IMR-90 (cell line): Measurements from ENCODE around the gene EHMT1. TPM values are rescaled to one million over a fixed set of nuclear protein-coding genes. Genes with fewer than 3 reads are reported as not detected.

ENCODE experiments used
- ATAC-seq: fragments of 200-7000 bp; cut with Tn5 transposase; 2 replicates; pipeline ENCODE4 v1.9.1; 2020; ENCODE audit warnings: low read depth, mild to moderate bottlenecking, moderate library complexity
- BruUV-seq: library from RNA; stranded (reverse); fragments of 400-500 nt; replicated peaks from 2 replicates; lab custom pipeline; 2021; lab: Mats Ljungman, UMichigan
- CTCF ChIA-PET: fragments of 300-600 bp; formaldehyde crosslinking; extraction: SDS; loops from one replicate; lab custom pipeline; 2021; ENCODE audit warnings: antibody characterized with exemption; lab: Yijun Ruan, JAX
- POLR2A ChIA-PET: fragments of 300-600 bp; sonication (Branson Sonifier 250); formaldehyde crosslinking; loops from one replicate; lab custom pipeline; 2022; ENCODE audit warnings: antibody characterized with exemption; ENCODE audit not compliant: unreplicated experiment; lab: Charles Lee
- DNase-seq: peaks from one replicate; pipeline ENCODE4 v3.0.0; 2013
- H2AFZ ChIP-seq: replicated peaks from 2 replicates; pipeline ENCODE3; 2013; ENCODE audit warnings: low read length, mild to moderate bottlenecking; ENCODE audit not compliant: poor library complexity
- H2AK5ac ChIP-seq: 2 replicates; pipeline ENCODE4 v1.6.1; 2013; ENCODE audit warnings: low read depth, low read length, inconsistent platforms
- H2AK9ac ChIP-seq: replicated peaks from 2 replicates; pipeline ENCODE3; 2013; ENCODE audit warnings: mild to moderate bottlenecking, low read depth, low read length, moderate library complexity; ENCODE audit not compliant: poor library complexity
- H2BK120ac ChIP-seq: 2 replicates; pipeline ENCODE4 v1.6.1; 2013; ENCODE audit warnings: low read depth, low read length, inconsistent platforms
- H2BK15ac ChIP-seq: 3 replicates; pipeline ENCODE4 v1.6.1; 2013; ENCODE audit warnings: low read depth, low read length, inconsistent platforms
- H2BK20ac ChIP-seq: 2 replicates; pipeline ENCODE4 v1.6.1; 2013; ENCODE audit warnings: low read depth, mild to moderate bottlenecking, inconsistent platforms, low read length, moderate library complexity
- H2BK5ac ChIP-seq: 2 replicates; pipeline ENCODE4 v1.6.1; 2013; ENCODE audit warnings: mild to moderate bottlenecking, low read depth, low read length, inconsistent platforms; ENCODE audit not compliant: poor library complexity, severe bottlenecking
- H3K14ac ChIP-seq: replicated peaks from 2 replicates; pipeline ENCODE4 v1.6.1; 2013; ENCODE audit warnings: low read depth, low read length, inconsistent platforms
- H3K18ac ChIP-seq: 2 replicates; pipeline ENCODE4 v1.6.1; 2013; ENCODE audit warnings: low read depth, low read length, control low read depth
- H3K23ac ChIP-seq: 2 replicates; pipeline ENCODE4 v1.6.1; 2013; ENCODE audit warnings: low read depth, low read length, inconsistent platforms
- H3K27ac ChIP-seq: 2 replicates; pipeline ENCODE4 v1.5.1; 2013; ENCODE audit warnings: mild to moderate bottlenecking, control low read depth, low read length; ENCODE audit not compliant: insufficient read depth
- H3K27me3 ChIP-seq: 2 replicates; pipeline ENCODE4 v1.6.1; 2013; ENCODE audit warnings: low read length; ENCODE audit not compliant: control insufficient read depth, insufficient read depth
- H3K36me3 ChIP-seq: 2 replicates; pipeline ENCODE4 v1.6.1; 2013; ENCODE audit warnings: low read length, mixed read lengths; ENCODE audit not compliant: control insufficient read depth, insufficient read depth
- H3K4ac ChIP-seq: 2 replicates; pipeline ENCODE4 v1.6.1; 2013; ENCODE audit warnings: low read depth, low read length, inconsistent platforms
- H3K4me1 ChIP-seq: 2 replicates; pipeline ENCODE4 v1.6.1; 2013; ENCODE audit warnings: low read length, mixed read lengths; ENCODE audit not compliant: control insufficient read depth, insufficient read depth
- H3K4me2 ChIP-seq: 2 replicates; pipeline ENCODE4 v1.6.1; 2013; ENCODE audit warnings: low read depth, mild to moderate bottlenecking, control low read depth, low read length, moderate library complexity
- H3K4me3 ChIP-seq: 2 replicates; pipeline ENCODE4 v1.5.1; 2013; ENCODE audit warnings: low read depth, mild to moderate bottlenecking, control low read depth, low read length, moderate library complexity; ENCODE audit not compliant: insufficient read depth
- H3K56ac ChIP-seq: 2 replicates; pipeline ENCODE4 v1.6.1; 2013; ENCODE audit warnings: low read length, inconsistent platforms; ENCODE audit not compliant: insufficient read depth; ENCODE audit errors: extremely low read depth
- H3K79me1 ChIP-seq, 2 experiments: 2 replicates each; pipeline ENCODE4 v1.6.1; 2013; ENCODE audit warnings: low read length in 2 of 2, inconsistent platforms in 1 of 2, low read depth in 1 of 2
- H3K9ac ChIP-seq: 2 replicates; pipeline ENCODE4 v1.6.1; 2013; ENCODE audit warnings: low read depth, low read length, control low read depth
- H3K9me1 ChIP-seq: 2 replicates; pipeline ENCODE4 v1.6.1; 2013; ENCODE audit warnings: low read length, inconsistent platforms; ENCODE audit not compliant: insufficient read depth
- H3K9me3 ChIP-seq: 2 replicates; pipeline ENCODE4 v1.6.1; 2013; ENCODE audit warnings: low read length; ENCODE audit not compliant: control insufficient read depth, insufficient read depth
- H4K20me1 ChIP-seq: 2 replicates; pipeline ENCODE4 v1.6.1; 2013; ENCODE audit warnings: low read length, inconsistent platforms; ENCODE audit not compliant: insufficient read depth
- H4K5ac ChIP-seq: 2 replicates; pipeline ENCODE4 v1.6.1; 2013; ENCODE audit warnings: mild to moderate bottlenecking, low read depth, low read length, control low read depth
- H4K8ac ChIP-seq, 2 experiments: 2 replicates each; pipeline ENCODE4 v1.6.1; 2013; ENCODE audit warnings: low read depth in 2 of 2, low read length in 2 of 2, control low read depth in 1 of 2, inconsistent platforms in 1 of 2
- H4K91ac ChIP-seq: 2 replicates; pipeline ENCODE4 v1.6.1; 2013; ENCODE audit warnings: low read depth, low read length, inconsistent platforms; ENCODE audit not compliant: insufficient read depth
- MXI1 ChIP-seq: IDR thresholded peaks from 2 replicates; pipeline ENCODE4 v1.6.1; 2012; ENCODE audit warnings: low read depth, mild to moderate bottlenecking, low read length, moderate library complexity, borderline replicate concordance
- RCOR1 ChIP-seq: IDR thresholded peaks from 2 replicates; pipeline ENCODE4 v1.6.1; 2012; ENCODE audit warnings: mild to moderate bottlenecking, low read length, improper control_type of control experiment; ENCODE audit not compliant: insufficient replicate concordance
- WGBS, 2 experiments: methylation state at CpG; one replicate each; pipeline versions ENCODE4 v1.1.5 to v1.1.7; 2013; ENCODE audit warnings: missing lambda C conversion rate in 2 of 2; ENCODE audit not compliant: insufficient read length in 1 of 2; ENCODE audit errors: extremely low coverage in 2 of 2; 5-methylcytosine and 5-hydroxymethylcytosine counted together
- dilution Hi-C: fragments of 300-500 bp; cut with HindIII; formaldehyde crosslinking; loops from one replicate; pipeline ENCODE4 v1.14.3; 2018; ENCODE audit warnings: low sequenced_read_pairs; ENCODE audit not compliant: unreplicated experiment
- in situ Hi-C: fragments of 300-500 bp; cut with MboI; formaldehyde crosslinking; loops from 3 replicates; pipeline ENCODE4 v1.14.3; 2019; ENCODE audit warnings: low sequenced_read_pairs, inconsistent platforms, mixed read lengths
- intact Hi-C: fragments of 100-400 bp; cut with micrococcal nuclease; formaldehyde crosslinking; loops from 2 replicates; pipeline ENCODE4 v1.10.0; 2022
- polyA plus RNA-seq, 3 experiments: library from polyadenylated mRNA; depleted of rRNA; stranded (reverse); fragments of >200 nt; gene quantifications; 2 replicates each; pipeline ENCODE4 v1.2.3, GENCODE V29; 2012; ENCODE audit warnings: low replicate concordance in 1 of 3
- total RNA-seq: library from RNA; depleted of rRNA; stranded (reverse); fragments of >200 nt; gene quantifications from 2 replicates; pipeline ENCODE4 v1.2.3, GENCODE V29; 2012

EHMT1 gene
- total and polyA plus RNA-seq, 2 of the 4 experiments (the other 2 are of a cell fraction): 32.8 to 35.1 TPM

- in situ Hi-C loops (no loop called here), dilution Hi-C loops (no loop called here), intact Hi-C loops (no loop called here)
- ChIA-PET CTCF (no interaction called here), POLR2A (no interaction called here)
- Histone ChIP-seq H3K4ac (no peak overlapping the region), H2BK5ac (no peak overlapping the region), H2BK15ac (no peak overlapping the region), H4K8ac (no peak overlapping the region), H3K4me1 (peaks cover 6% of the 10 kb centered on the region), H3K56ac (no peak overlapping the region), H3K79me1 (peaks cover 56 to 75% of the 10 kb centered on the region in 2 experiments), H3K9me1 (peaks cover 22% of the 10 kb centered on the region), H3K9me3 (no peaks in the 10 kb centered on the region), H2BK120ac (no peak overlapping the region), H3K9ac (no peak overlapping the region), H2AFZ (no peak overlapping the region), H3K14ac (no peak overlapping the region), H4K20me1 (peaks cover 24% of the 10 kb centered on the region), H3K36me3 (peaks cover 40% of the 10 kb centered on the region), H3K4me2 (no peak overlapping the region), H3K27me3 (no peaks in the 10 kb centered on the region), H2AK5ac (no peak overlapping the region), H2AK9ac (no peak overlapping the region), H3K18ac (no peak overlapping the region), H4K5ac (no peak overlapping the region), H3K27ac (no peak overlapping the region), H2BK20ac (no peak overlapping the region), H4K91ac (no peak overlapping the region), H3K23ac (no peak overlapping the region), H3K4me3 (no peak overlapping the region)
- ATAC-seq: no peak
- 77% methylated on average over 5 of the region's 10 CpGs; no CpG with 5 or more reads in 1 of the 2 experiments for WGBS, 2 experiments
- no TSS peak for BruUV-seq
- TF ChIP-seq RCOR1 (no peak), MXI1 (no peak)
- DNase-seq: no peak
Measured at GRCh38 chr9:137574192-137574591, 44.6 kb upstream of the EHMT1 start.
